OCI-LY1 (cell line): ENCODE results near the gene COQ5.

Experiments
- H2AFZ ChIP-seq: fragments of 200-600 bp; sonication (generic), shearing (Covaris generic); 2 replicates; pipeline ENCODE4 v1.6.0; 2014; ENCODE audit warnings: antibody characterized with exemption, mild to moderate bottlenecking, low read length
- H3F3A ChIP-seq: fragments of 200-600 bp; sonication (generic), shearing (Covaris generic); 2 replicates; pipeline ENCODE4 v1.6.0; 2014; ENCODE audit warnings: mild to moderate bottlenecking, antibody characterized with exemption, low read length, moderate library complexity; ENCODE audit not compliant: insufficient read depth
- H3K27ac ChIP-seq: fragments of 200-600 bp; sonication (generic); 2 replicates; pipeline ENCODE4 v1.5.1; 2014; ENCODE audit warnings: low read length, mixed run types, mild to moderate bottlenecking, low read depth; ENCODE audit not compliant: poor library complexity, severe bottlenecking
- H3K27me3 ChIP-seq: fragments of 200-600 bp; sonication (generic); 2 replicates; pipeline ENCODE4 v1.6.0; 2014; ENCODE audit warnings: antibody characterized with exemption, mild to moderate bottlenecking, low read length, moderate library complexity; ENCODE audit not compliant: insufficient read depth
- H3K36me3 ChIP-seq: fragments of 200-600 bp; sonication (generic); 2 replicates; pipeline ENCODE4 v1.6.1; 2014; ENCODE audit warnings: mild to moderate bottlenecking, antibody characterized with exemption, low read length, moderate library complexity, mixed read lengths; ENCODE audit not compliant: insufficient read depth
- H3K4me1 ChIP-seq: fragments of 200-600 bp; sonication (generic); 2 replicates; pipeline ENCODE4 v1.5.1; 2014; ENCODE audit warnings: mild to moderate bottlenecking, low read length, moderate library complexity; ENCODE audit not compliant: insufficient read depth, severe bottlenecking
- H3K4me2 ChIP-seq: fragments of 200-600 bp; sonication (generic), shearing (Covaris generic); 2 replicates; pipeline ENCODE4 v1.6.1; 2014; ENCODE audit warnings: low read length
- H3K4me3 ChIP-seq: fragments of 200-600 bp; sonication (generic); 2 replicates; pipeline ENCODE4 v1.5.1; 2014; ENCODE audit warnings: low read length, low read depth, mild to moderate bottlenecking, mixed read lengths; ENCODE audit not compliant: poor library complexity, severe bottlenecking
- H3K79me2 ChIP-seq: fragments of 200-600 bp; shearing (Covaris generic); 2 replicates; pipeline ENCODE4 v1.6.1; 2016; ENCODE audit warnings: mixed run types, low read length, mixed read lengths; ENCODE audit not compliant: insufficient read depth
- H3K9ac ChIP-seq: fragments of 200-600 bp; sonication (generic), shearing (Covaris generic); 2 replicates; pipeline ENCODE4 v1.6.1; 2014; ENCODE audit warnings: mild to moderate bottlenecking, low read length, mixed read lengths
- H3K9me2 ChIP-seq: fragments of 200-600 bp; sonication (generic), shearing (Covaris generic); 2 replicates; pipeline ENCODE4 v1.6.1; 2014; ENCODE audit warnings: low read depth, mild to moderate bottlenecking, low read length, mixed read lengths
- H3K9me3 ChIP-seq: fragments of 200-600 bp; shearing (Covaris generic); 2 replicates; pipeline ENCODE4 v1.6.1; 2014; ENCODE audit warnings: low read length, mixed read lengths
- H4K20me1 ChIP-seq: fragments of 200-600 bp; sonication (generic), shearing (Covaris generic); 2 replicates; pipeline ENCODE4 v1.6.0; 2016; ENCODE audit warnings: mild to moderate bottlenecking, low read length; ENCODE audit not compliant: insufficient read depth
- CTCF ChIP-seq: fragments of 200-600 bp; sonication (generic), shearing (Covaris generic); IDR thresholded peaks from 2 replicates; pipeline ENCODE4 v1.5.1; 2017; ENCODE audit warnings: mild to moderate bottlenecking, antibody characterized with exemption, low read length, moderate library complexity, mixed read lengths
- EZH2 ChIP-seq: fragments of 200-600 bp; sonication (generic), shearing (Covaris generic); IDR thresholded peaks from 2 replicates; pipeline ENCODE4 v1.8.0; 2017; ENCODE audit warnings: borderline replicate concordance, mixed run types, mild to moderate bottlenecking, antibody characterized with exemption, low read length, moderate library complexity, mixed read lengths

Gene COQ5

GRCh38 chr12:120490833-120491512, 38.0 kb downstream of the COQ5 start:
- Histone ChIP-seq H3K79me2 (no peaks in the 10 kb centered on the region), H2AFZ (no peak overlapping the region), H3K9me3 (no peaks in the 10 kb centered on the region), H3K4me3 (no peak overlapping the region), H3F3A (no peaks in the 10 kb centered on the region; the same call in 1 of the 2 replicates), H3K36me3 (no peaks in the 10 kb centered on the region), H3K27me3 (no peaks in the 10 kb centered on the region), H3K9ac (no peak overlapping the region), H4K20me1 (no peaks in the 10 kb centered on the region), H3K4me1 (peaks cover 18% of the 10 kb centered on the region), H3K4me2 (no peak overlapping the region), H3K9me2 (no peaks in the 10 kb centered on the region), H3K27ac (no peak overlapping the region)
- TF ChIP-seq EZH2 (no peak), CTCF (no peak)

- Histone ChIP-seq H3K9ac (no peak overlapping the region), H3K4me2 (no peak overlapping the region), H2AFZ (no peak overlapping the region), H3K36me3 (no peaks in the 10 kb centered on the region), H3K27me3 (no peaks in the 10 kb centered on the region), H3K79me2 (no peaks in the 10 kb centered on the region), H3K9me2 (no peaks in the 10 kb centered on the region), H3K4me3 (no peak overlapping the region), H3K9me3 (no peaks in the 10 kb centered on the region), H4K20me1 (no peaks in the 10 kb centered on the region), H3K4me1 (peaks cover 20% of the 10 kb centered on the region), H3F3A (no peaks in the 10 kb centered on the region; the same call in 1 of the 2 replicates), H3K27ac (no peak overlapping the region)
- TF ChIP-seq EZH2: no peak
- TF ChIP-seq CTCF: no peak
These were observed 38.6 kb downstream of the COQ5 start for GRCh38 chr12:120490325-120490724.

GRCh38 chr12:120489018-120489417, 39.9 kb downstream of the COQ5 start:
- H3K4me2 ChIP-seq: no peak overlapping the region
- H3F3A ChIP-seq: no peaks in the 10 kb centered on the region; the same call in 1 of the 2 replicates
- H2AFZ ChIP-seq: no peak overlapping the region
- H4K20me1 ChIP-seq: no peaks in the 10 kb centered on the region
- no peaks in the 10 kb centered on the region for H3K9me2 ChIP-seq
- H3K27me3 ChIP-seq: no peaks in the 10 kb centered on the region
- TF ChIP-seq EZH2: no peak
- no peak for TF ChIP-seq CTCF
- no peaks in the 10 kb centered on the region for H3K9me3 ChIP-seq
- H3K79me2 ChIP-seq: no peaks in the 10 kb centered on the region
- no peak overlapping the region for H3K9ac ChIP-seq
- no peaks in the 10 kb centered on the region for H3K36me3 ChIP-seq
- no peak overlapping the region for H3K4me3 ChIP-seq
- H3K27ac ChIP-seq: no peak overlapping the region
- peaks cover 9% of the 10 kb centered on the region for H3K4me1 ChIP-seq
